GM12864 (cell line): ENCODE results near the gene MRPS2.
"Not testable (repeated sequence)": the region's sequence is repeated elsewhere in the genome, so short reads cannot be mapped to it uniquely, and the experiment has no call there.

Experiments used
- DNase-seq: peaks from one replicate; pipeline ENCODE4 v3.0.0-alpha.2; 2011; ENCODE audit warnings: low read depth
- H3K4me3 ChIP-seq: 2 replicates; pipeline ENCODE4 v1.5.1; 2011; ENCODE audit warnings: mild to moderate bottlenecking, low read depth, low read length, control low read depth
- TF ChIP-seq, protein P1 (sequence below): IDR thresholded peaks from 2 replicates; pipeline ENCODE4 v1.5.1; 2011; ENCODE audit warnings: low read depth, mild to moderate bottlenecking, moderate library complexity, low read length, control low read depth, inconsistent platforms; ENCODE audit errors: missing control alignments

Gene MRPS2

DNA sequence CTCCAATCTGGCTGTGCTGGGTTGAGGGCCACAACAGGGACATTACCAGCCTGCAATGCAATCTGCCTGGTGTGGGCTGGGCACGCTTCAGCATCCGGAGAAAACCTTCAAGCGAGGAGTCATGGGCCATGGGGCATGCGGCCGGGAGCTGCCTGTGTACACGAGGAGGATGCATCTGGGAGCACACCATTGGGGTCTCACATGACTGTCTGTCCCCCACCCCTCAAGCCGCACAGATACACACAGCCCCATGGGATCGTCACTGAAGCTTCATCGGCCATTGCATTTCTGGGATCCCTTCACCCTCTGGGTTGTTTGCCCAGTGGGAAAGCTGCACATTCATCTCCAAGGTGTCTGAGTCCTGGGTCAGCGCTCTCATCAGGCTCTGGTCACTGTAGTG lies 30.6 kb downstream of the MRPS2 start:
- no peak overlapping the region for H3K4me3 ChIP-seq
- TF ChIP-seq, protein P1, sequence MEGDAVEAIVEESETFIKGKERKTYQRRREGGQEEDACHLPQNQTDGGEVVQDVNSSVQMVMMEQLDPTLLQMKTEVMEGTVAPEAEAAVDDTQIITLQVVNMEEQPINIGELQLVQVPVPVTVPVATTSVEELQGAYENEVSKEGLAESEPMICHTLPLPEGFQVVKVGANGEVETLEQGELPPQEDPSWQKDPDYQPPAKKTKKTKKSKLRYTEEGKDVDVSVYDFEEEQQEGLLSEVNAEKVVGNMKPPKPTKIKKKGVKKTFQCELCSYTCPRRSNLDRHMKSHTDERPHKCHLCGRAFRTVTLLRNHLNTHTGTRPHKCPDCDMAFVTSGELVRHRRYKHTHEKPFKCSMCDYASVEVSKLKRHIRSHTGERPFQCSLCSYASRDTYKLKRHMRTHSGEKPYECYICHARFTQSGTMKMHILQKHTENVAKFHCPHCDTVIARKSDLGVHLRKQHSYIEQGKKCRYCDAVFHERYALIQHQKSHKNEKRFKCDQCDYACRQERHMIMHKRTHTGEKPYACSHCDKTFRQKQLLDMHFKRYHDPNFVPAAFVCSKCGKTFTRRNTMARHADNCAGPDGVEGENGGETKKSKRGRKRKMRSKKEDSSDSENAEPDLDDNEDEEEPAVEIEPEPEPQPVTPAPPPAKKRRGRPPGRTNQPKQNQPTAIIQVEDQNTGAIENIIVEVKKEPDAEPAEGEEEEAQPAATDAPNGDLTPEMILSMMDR = no peak
- no peak for DNase-seq

DNA sequence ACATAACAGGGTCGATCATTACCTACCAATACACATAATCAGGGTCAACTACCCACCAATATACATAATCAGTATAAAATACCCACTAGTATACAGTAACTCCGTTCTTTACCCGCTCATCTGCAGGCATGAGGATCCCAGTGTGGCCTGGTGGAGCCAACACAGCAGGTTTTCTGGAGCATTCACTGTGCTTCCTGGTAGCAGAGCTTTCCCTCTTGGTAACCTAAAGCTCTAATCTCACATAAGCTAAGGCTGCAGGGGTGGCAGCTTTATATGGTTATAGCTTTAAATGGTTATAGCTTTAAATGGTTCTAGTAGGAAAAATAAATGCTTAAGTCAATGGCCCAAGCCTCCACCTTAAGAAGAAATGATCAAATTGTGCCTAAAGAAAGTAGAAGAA lies 32.6 kb downstream of the MRPS2 start:
- TF ChIP-seq, protein P1 = no peak
- no peak overlapping the region for H3K4me3 ChIP-seq
- no peak for DNase-seq

DNA sequence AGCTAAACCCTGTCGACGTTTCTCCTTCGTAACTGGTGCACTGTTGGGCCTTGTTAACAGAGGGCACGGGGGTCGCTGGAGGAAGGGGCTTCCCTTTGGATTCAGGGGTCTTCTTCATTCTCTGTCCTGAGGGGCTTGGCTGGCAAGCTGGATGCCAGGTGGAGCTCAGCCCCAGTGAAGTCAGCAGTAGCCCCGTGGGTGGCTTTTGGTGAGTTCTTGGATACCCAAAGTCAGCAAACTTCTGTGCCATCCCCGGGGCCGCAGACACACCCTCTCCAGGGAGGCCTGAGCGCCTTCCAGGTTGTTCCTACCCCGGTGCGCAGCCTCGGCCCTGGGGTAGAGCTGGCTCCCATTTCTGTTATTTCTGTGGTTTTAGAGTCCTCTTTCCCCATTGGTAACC lies 33.2 kb downstream of the MRPS2 start:
- H3K4me3 ChIP-seq = no peak overlapping the region
- TF ChIP-seq, protein P1 = no peak
- no peak for DNase-seq

DNA sequence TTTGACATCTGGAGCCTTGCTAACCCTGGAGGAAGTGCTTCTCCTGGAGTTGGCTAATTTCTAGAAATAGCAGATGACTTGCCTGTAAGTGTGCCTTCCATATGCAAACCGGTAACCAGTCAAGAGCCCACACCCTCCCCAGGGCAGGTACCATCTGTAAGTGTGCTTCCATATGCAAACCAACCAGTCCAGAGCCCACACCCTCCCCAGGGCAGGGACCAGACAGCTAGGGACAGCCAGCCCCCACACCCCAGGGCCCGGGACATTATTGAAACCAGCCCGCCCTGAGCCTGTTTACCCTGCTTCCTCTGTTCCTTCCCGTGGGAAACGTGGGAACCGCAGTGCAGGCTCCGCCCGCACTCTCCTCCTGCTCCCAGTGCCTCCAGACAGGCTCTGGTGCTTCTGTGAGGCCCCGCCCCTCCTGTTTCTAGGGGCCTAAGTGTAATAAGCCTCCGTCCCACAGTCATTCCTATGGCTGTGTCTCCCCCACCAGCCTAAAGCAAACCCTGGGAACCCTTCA lies 33.8 kb downstream of the MRPS2 start:
- H3K4me3 ChIP-seq, DNase-seq: not testable (repeated sequence)

- H3K4me3 ChIP-seq, DNase-seq: not testable (repeated sequence)
Measured at GRCh38 chr9:135534826-135535225, 34.3 kb downstream of the MRPS2 start.

GRCh38 chr9:135535631-135536030 lies 35.1 kb downstream of the MRPS2 start:
- not testable (repeated sequence) for H3K4me3 ChIP-seq, DNase-seq

DNA sequence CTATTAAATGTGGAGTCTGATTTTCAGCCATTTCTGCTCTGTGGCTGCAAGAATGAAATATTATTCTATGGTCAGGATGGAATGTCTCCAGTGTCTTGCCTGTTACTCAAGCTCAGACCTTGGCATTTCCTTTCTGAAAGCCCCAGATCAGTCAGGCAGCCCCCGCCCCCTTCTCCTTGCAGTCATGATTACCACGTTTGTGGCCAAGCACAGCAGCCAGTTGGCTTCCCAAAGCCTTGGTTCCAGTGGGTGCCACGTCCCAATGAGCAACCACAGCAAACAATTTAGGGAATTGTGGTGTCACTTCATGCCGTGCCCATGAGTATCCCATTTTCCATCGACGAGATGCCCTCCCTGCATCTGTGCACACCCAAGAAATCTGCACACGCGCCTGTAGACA lies 35.7 kb downstream of the MRPS2 start:
- TF ChIP-seq, protein P1 = no peak
- DNase-seq = no peak
- H3K4me3 ChIP-seq = no peak overlapping the region

DNA sequence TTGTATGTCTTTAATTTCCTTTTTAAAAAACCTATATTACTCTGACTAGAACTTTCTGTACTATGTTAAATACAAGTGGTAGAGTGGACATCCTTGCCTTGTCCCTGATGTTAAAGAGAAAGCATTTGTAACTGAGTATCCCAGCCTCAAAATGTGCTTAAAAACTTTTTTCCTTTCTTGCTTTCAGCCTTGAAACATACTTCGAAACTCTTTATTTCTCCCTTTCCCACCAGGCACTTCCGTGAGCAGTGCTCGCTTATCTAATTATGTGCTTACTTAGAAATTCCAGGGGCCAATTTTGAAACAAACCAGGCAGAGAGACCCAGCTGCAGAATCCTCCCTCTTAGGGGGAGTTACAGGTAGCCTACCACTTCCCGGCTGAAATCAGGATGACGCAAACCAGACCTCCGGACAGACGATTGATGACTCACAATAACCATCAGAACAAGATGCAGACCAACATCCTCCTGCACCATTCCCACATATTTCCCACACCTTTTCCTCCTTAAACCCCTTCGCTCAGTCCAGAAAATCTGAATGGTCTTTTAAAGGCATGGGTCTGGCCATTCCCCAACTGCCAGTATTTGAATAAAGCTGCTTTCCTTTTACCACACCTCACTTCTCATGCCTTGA lies 42.9 kb downstream of the MRPS2 start:
- DNase-seq = not testable (repeated sequence)

GRCh38 chr9:135544981-135545635 lies 44.6 kb downstream of the MRPS2 start:
- TF ChIP-seq, protein P1 = no peak
- H3K4me3 ChIP-seq = no peak overlapping the region
- DNase-seq = no peak

More for the DNA sequence above, 42.9 kb downstream of the MRPS2 start:
- H3K4me3 ChIP-seq = not testable (repeated sequence)

DNA sequence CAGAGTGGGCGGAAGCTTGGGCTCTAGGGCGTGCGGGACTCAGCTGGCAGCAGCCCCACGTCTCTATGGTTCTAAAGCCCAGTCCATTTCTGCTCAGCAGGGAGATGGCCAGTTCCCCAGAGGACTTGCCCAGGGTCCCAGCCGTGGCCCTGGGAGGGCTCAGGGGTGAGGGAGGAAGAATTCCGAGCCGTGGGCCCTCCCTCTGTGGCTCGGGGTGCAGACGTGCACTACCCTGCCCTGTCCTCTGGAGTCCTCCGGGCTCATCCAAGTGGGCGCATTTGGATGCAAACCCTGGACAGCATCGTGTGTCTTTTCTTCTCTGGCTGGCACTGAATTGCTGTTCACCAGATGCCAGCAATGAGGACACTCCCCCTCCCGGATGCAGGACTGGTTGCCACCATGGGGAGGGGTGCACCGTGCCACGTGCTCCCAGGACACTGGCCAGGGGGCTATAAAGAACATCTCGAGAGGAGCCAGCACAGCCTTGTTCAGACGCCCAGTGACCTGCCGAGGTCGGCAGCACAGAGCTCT lies 45.2 kb downstream of the MRPS2 start, which contains the start of gene OBP2A:
OBP2A (plus strand) TSS at position 481 of the 531 bp plus-strand sequence. CDS start 55 bp downstream, outside the sequence.
- H3K4me3 ChIP-seq, DNase-seq: not testable (repeated sequence)

- DNase-seq, H3K4me3 ChIP-seq: not testable (repeated sequence)
Measured at GRCh38 chr9:135546792-135547617, 46.5 kb downstream of the MRPS2 start.
